ENCODE data around the gene KRT222.

Gene KRT222

GRCh38 chr17:40651939-40652338 is 13.0 kb downstream of the KRT222 start:
- DNase-seq: no peak

GRCh38 chr17:40648384-40648968 is 16.5 kb downstream of the KRT222 start:
- DNase-seq: no peak

GRCh38 chr17:40647624-40648383 is 17.2 kb downstream of the KRT222 start, which contains the start of gene SMARCE1:
TSS of gene SMARCE1 (minus strand) at chr17:40647818. CDS start at chr17:40645802, 2,016 bp downstream.
- peak; percentile 82 for DNase-seq

DNA sequence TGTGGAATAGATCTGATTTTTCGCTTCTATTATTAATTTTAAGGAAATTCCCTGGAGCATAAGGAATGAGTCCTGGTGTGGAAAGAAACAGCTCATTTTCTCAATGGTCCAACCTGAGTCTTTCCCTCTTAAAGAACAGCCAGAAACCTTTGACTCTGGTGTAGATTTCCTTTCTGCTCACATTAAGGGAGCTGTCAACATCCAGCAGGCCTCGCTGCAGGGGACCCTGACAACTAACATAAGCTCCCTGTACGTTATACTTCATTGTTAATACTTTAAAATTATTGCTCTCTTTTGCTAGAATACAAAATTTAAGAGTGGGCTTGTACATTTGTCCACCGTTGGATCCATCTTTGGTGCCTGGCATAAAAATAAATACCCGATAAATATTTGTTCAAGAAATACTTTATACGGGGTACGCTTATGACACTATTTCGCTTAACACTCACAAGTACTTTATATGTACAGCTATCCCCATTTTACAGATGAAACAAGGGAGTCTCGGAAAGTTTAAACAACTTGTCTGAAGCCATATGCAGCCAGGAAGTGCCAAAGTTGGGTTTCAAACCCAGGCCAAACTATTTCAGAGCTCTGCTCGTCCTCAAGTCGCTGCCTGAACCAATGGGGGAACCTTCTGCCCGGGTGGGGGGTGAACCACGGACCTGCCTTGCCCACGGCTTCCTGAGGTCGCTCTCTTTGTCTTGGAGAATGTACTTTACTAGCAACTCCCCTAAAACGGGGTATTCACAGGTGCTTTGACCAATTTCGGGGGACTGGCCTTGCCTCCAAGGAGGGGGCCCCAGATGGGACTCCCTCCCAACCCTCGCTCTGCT is 18.0 kb downstream of the KRT222 start:
- no peak for DNase-seq

GRCh38 chr17:40645943-40646342 is 19.0 kb downstream of the KRT222 start:
- DNase-seq: no peak

- no peak for DNase-seq
These were observed 19.7 kb downstream of the KRT222 start for GRCh38 chr17:40645291-40645690.

DNA sequence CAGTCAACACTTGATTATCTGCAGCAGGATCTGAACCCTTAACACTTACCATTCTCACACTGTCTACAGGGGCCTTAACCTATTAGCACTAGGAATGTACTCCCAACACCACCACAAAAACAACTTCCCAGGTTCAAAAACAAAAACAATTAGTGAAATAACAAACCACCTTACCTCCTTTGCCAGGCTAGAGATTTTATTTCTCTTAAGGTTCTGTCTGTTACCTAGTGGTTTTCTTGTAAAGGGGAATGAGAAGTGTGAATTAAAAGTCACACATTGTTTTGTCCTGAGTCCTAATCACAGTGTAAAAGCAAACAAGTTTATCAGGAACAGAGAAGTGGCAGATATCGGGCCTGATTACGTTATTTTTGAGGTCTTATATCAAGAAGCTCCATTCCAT is 27.0 kb downstream of the KRT222 start:
- DNase-seq: no peak

- DNase-seq: no peak
These were observed 31.1 kb downstream of the KRT222 start for GRCh38 chr17:40633871-40634270.

- no peak for DNase-seq
These were observed 32.8 kb downstream of the KRT222 start for GRCh38 chr17:40632216-40632615.

- no peak for DNase-seq
These were observed 35.1 kb downstream of the KRT222 start for GRCh38 chr17:40629842-40630241.

DNA sequence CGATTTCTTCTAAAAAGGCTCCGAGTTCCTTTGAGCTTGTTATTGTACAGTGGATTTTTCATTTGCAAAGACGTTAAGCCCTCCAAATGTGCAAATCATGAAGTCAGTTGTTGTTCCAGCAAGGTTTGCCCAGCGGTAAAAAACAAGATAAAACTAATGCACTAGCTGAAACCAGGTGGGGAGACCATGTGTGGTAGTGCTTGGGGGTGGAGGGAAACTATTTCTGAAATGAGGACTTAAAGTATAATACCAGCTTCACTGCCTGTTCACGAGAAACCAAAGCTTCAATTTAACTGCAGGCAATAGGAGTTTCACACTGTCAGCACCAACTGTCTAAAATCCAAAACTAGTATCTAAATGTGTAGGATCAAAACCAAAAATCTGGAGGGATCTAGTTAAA is 39.7 kb downstream of the KRT222 start:
- DNase-seq: no peak

DNA sequence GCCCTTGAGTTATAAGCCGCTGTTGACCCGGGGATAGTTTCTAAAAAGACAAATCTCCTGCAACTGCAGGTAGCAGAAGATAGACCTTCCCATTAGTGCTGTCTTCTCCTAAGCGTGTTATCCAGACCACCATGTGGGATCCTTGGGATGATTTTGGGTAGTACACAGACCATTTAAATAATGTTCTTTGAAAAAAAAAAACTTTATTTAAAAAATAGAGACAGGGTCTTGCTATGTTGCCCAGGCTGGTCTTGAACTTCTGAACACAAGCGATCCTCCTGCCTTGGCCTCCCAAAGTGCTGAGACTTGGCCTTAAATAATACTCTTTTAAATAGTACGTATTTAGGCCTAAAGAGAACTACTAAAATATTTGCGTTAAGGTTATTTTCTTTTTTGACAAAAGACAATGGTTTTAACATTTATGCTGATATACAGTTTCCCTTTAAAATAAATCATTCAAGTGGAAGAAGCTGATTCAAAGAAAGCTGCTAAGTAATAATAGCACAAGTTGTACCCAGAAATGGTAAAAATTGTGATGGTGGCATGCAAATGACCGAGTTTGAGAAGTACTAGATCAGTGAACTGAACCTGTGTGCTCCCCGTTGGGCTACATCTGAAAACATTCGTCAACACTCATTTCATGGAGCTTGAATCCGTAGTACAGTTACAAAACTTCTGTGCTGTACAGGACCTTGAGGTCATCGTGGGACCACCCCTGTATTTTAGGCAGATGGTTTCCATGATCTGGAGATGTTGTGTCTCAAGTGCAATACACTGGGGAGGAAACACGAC is 41.4 kb downstream of the KRT222 start:
- no peak for DNase-seq

DNA sequence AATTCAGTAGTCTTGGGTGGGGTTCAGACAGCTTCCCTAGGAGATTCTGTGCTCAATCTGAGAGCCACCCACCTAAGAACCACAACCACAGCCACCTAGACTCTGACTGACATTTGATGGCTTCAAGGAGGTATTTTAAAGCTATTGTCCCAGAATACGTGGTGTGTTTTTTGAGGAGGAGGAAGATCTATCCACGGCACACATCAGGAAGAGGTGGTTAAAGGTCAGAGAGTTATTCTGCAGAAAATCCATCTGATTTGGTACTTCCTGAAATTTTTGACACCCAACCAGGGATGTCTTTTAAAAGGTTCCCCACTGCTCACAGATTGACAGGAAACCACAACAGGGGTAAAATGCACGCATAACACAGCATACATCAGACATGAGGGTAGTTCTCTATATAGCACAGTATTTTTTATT is 42.5 kb downstream of the KRT222 start:
- peak; percentile 44 for DNase-seq

DNA sequence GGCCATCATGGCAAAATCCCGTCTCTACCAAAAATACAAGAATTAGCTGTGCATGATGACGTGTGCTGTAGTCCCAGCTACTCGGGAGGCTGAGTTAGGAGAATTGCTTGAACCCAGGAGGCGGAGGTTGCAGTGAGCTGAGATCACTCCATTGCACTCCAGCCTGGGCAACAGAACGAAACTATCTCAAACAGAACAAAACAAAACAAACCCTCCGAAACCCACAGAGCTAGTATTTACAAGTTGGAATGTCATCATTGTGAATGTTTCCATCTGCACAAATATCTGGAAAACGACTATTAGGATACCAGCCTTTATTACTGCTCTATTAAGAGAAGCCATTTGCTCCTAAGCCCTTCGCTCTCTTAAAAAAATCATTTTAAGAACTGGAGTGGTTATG is 43.4 kb downstream of the KRT222 start:
- DNase-seq: no peak

DNA sequence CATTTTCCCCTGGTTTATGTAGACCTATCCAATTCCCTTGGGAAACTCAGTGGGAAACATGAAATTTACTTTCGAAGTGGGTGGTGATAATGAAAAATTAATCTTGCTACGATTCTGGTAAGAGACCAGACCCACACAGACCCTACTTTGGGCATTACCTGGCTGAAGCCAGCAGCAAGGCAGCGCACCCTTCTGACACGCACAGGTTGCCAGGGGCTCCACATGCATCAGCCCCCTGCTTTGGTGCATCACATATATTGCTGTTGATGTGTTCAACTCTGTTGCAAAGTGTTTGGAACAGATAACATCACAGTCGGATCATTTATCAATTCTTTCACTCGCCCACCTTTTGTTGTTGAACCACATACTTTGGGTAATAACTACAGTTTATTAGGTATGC is 44.0 kb downstream of the KRT222 start:
- no peak for DNase-seq

- DNase-seq: no peak
These were observed 46.0 kb downstream of the KRT222 start for GRCh38 chr17:40618754-40619625.

GRCh38 chr17:40617678-40618240 is 47.2 kb downstream of the KRT222 start:
- DNase-seq: no peak

GRCh38 chr17:40616592-40616991 is 48.4 kb downstream of the KRT222 start:
- no peak for DNase-seq

GRCh38 chr17:40615841-40616476 is 49.0 kb downstream of the KRT222 start:
- DNase-seq: no peak

DNA sequence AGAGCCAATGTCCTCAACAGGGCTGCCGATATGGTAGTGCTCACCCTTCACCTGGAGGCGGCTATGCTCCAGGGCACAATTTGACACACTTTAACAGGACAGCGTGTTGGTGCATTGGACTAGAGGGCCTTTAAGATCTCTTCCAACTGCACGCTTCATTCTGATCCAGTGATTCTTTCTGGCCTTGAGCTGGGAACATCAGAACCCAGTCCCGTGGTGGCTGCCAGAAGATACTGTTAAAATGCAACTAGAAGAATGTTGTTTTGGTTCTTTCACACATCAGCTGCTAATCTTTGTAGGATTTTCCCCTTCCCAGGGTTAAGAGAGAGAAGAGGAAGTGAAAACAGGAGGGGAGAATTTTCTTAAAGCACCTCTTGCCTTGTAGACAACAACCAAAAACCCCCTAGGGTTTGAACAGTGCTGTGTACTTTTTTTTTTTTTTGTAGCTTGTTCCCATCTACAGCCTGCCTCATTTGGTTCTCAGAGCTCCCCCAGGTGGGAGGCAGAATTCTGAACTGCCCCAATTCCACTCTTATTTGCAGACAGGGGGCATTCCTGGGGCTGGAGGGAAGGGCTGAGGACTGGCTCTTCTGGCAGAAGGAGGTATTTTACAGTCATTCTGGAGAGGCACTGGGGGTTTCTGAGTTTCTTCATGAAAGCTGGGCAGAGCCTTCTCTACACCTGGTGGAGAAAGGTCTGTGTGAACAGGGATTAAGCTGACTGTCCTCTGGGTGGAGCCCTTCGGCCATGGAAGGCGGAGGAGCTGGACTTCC is 49.7 kb downstream of the KRT222 start:
- peak; percentile 67 for DNase-seq
